DMS153 treated with DMSO at 0.1 percent for 48 hours (cell line): ENCODE measurements around the gene UNC79.

Experiments used
- DNase-seq: peaks from one replicate; lab custom pipeline; 2025; ENCODE audit not compliant: unreplicated experiment; lab: John Stamatoyannopoulos, UW

UNC79 gene

GRCh38 chr14:93723001-93723400 is 292.3 kb downstream of the UNC79 start:
- DNase-seq, result no peak

- DNase-seq, result no peak
Measured at GRCh38 chr14:93725002-93725582, 294.4 kb downstream of the UNC79 start.

- no peak for DNase-seq
Measured at GRCh38 chr14:93725993-93726392, 295.3 kb downstream of the UNC79 start.

GRCh38 chr14:93727039-93727740 is 296.5 kb downstream of the UNC79 start:
- DNase-seq, result no peak

GRCh38 chr14:93727917-93728650 is 297.3 kb downstream of the UNC79 start:
- DNase-seq, result no peak

- no peak for DNase-seq
Measured at GRCh38 chr14:93728651-93729016, 297.9 kb downstream of the UNC79 start.

GRCh38 chr14:93729993-93730392 is 299.3 kb downstream of the UNC79 start:
- no peak for DNase-seq

GRCh38 chr14:93731753-93732152 is 301.0 kb downstream of the UNC79 start:
- DNase-seq, result no peak

GRCh38 chr14:93732524-93732923 is 301.8 kb downstream of the UNC79 start:
- DNase-seq, result no peak

- DNase-seq, result no peak
Measured at GRCh38 chr14:93733231-93733630, 302.5 kb downstream of the UNC79 start.

- no peak for DNase-seq
Measured at GRCh38 chr14:93733631-93734030, 302.9 kb downstream of the UNC79 start.

GRCh38 chr14:93734086-93734822 is 303.5 kb downstream of the UNC79 start:
- DNase-seq, result no peak

- no peak for DNase-seq
Measured at GRCh38 chr14:93735206-93735605, 304.5 kb downstream of the UNC79 start.

GRCh38 chr14:93736378-93737014 is 305.8 kb downstream of the UNC79 start:
- DNase-seq, result no peak

GRCh38 chr14:93737634-93738033 is 306.9 kb downstream of the UNC79 start:
- DNase-seq, result no peak

GRCh38 chr14:93741556-93742230 is 311.0 kb downstream of the UNC79 start:
- no peak for DNase-seq

GRCh38 chr14:93742761-93743160 is 312.0 kb downstream of the UNC79 start:
- DNase-seq, result no peak

GRCh38 chr14:93743270-93744060 is 312.7 kb downstream of the UNC79 start:
- no peak for DNase-seq

GRCh38 chr14:93744176-93744575 is 313.4 kb downstream of the UNC79 start:
- no peak for DNase-seq

GRCh38 chr14:93744876-93745275 is 314.1 kb downstream of the UNC79 start:
- no peak for DNase-seq
